Panc1 (cell line): ENCODE measurements around the gene UBAP2. TPM values are rescaled to one million over a fixed set of nuclear protein-coding genes. Genes with fewer than 3 reads are reported as not detected.

Experiments used
- ATAC-seq: fragments of 200-7000 bp; cut with Tn5 transposase; 2 replicates; pipeline ENCODE4 v1.9.1; 2020; ENCODE audit warnings: mild to moderate bottlenecking, moderate library complexity
- BruUV-seq: library from RNA; stranded (reverse); fragments of 400-500 nt; replicated peaks from 2 replicates; lab custom pipeline; 2021; lab: Mats Ljungman, UMichigan
- CTCF ChIA-PET: fragments of 300-600 bp; sonication (Branson Sonifier 250); formaldehyde crosslinking; loops from one replicate; lab custom pipeline; 2022; ENCODE audit warnings: antibody characterized with exemption; lab: Charles Lee
- POLR2A ChIA-PET: fragments of 300-600 bp; sonication (Branson Sonifier 250); formaldehyde crosslinking; loops from one replicate; lab custom pipeline; 2022; ENCODE audit warnings: antibody characterized with exemption; lab: Charles Lee
- DNase-seq: peaks from one replicate; pipeline ENCODE4 v3.0.0-alpha.2; 2010; ENCODE audit warnings: low read depth, low spot score
- H3K27ac ChIP-seq: 2 replicates; pipeline ENCODE4 v1.5.1; 2011; ENCODE audit warnings: mild to moderate bottlenecking, low read length, inconsistent platforms
- H3K27me3 ChIP-seq: fragments of 200-500 bp; sonication (Bioruptor generic); 2 replicates; pipeline ENCODE4 v1.6.0; 2014; ENCODE audit warnings: low read length, inconsistent platforms; ENCODE audit not compliant: control insufficient read depth, insufficient read depth
- H3K36me3 ChIP-seq: fragments of 200-500 bp; sonication (Bioruptor generic); 2 replicates; pipeline ENCODE4 v1.5.1; 2014; ENCODE audit warnings: inconsistent platforms, mild to moderate bottlenecking, low read length, moderate library complexity; ENCODE audit not compliant: control insufficient read depth, insufficient read depth
- H3K4me1 ChIP-seq: 2 replicates; pipeline ENCODE4 v1.5.1; 2011; ENCODE audit warnings: inconsistent platforms, mild to moderate bottlenecking, low read length, moderate library complexity; ENCODE audit not compliant: control insufficient read depth, insufficient read depth
- H3K4me3 ChIP-seq, 2 experiments: 2 replicates each; pipeline ENCODE4 v1.5.1; 2011 to 2012; ENCODE audit warnings: low read depth in 2 of 2, low read length in 2 of 2, mild to moderate bottlenecking in 2 of 2, inconsistent platforms in 1 of 2, moderate library complexity in 1 of 2
- H3K9me3 ChIP-seq: fragments of 200-500 bp; sonication (Bioruptor generic); 2 replicates; pipeline ENCODE4 v1.5.1; 2014; ENCODE audit warnings: low read depth, mild to moderate bottlenecking, inconsistent platforms, low read length, moderate library complexity; ENCODE audit not compliant: control insufficient read depth, insufficient read depth
- CTCF ChIP-seq: fragments of 450-650 bp; IDR thresholded peaks from 2 replicates; pipeline ENCODE4 v1.5.1; 2017; ENCODE audit warnings: mild to moderate bottlenecking
- POLR2AphosphoS5 ChIP-seq: IDR thresholded peaks from 2 replicates; pipeline ENCODE4 v1.6.1; 2012; ENCODE audit warnings: mild to moderate bottlenecking, low read depth, low read length, moderate library complexity
- REST ChIP-seq, 2 experiments: IDR thresholded peaks; 2 replicates each; pipeline ENCODE4 v1.6.1; 2011 to 2012; ENCODE audit warnings: low read depth in 2 of 2, control low read depth in 1 of 2, low read length in 1 of 2, mild to moderate bottlenecking in 1 of 2, moderate library complexity in 1 of 2; ENCODE audit not compliant: insufficient read depth in 1 of 2
- SIN3A ChIP-seq: IDR thresholded peaks from 2 replicates; pipeline ENCODE4 v1.6.1; 2012; ENCODE audit warnings: low read depth, mild to moderate bottlenecking, low read length, moderate library complexity, borderline replicate concordance; ENCODE audit not compliant: insufficient read depth
- TCF7L2 ChIP-seq: IDR thresholded peaks from 2 replicates; pipeline ENCODE4 v1.6.1; 2011; ENCODE audit warnings: mild to moderate bottlenecking, low read depth, low read length, inconsistent platforms
- in situ Hi-C: cut with HindIII; loops from 2 replicates; pipeline ENCODE4 v1.10.0; 2016; ENCODE audit warnings: low sequenced_read_pairs, low pct_unique_long_range_greater_than_20kb
- intact Hi-C: fragments of 100-400 bp; cut with micrococcal nuclease; formaldehyde crosslinking; loops from one replicate; pipeline ENCODE4 v1.10.0; 2022; ENCODE audit not compliant: unreplicated experiment
- total RNA-seq: library from RNA; stranded (reverse); gene quantifications from one replicate; pipeline ENCODE4 v1.2.1, GENCODE V29; 2021; ENCODE audit not compliant: unreplicated experiment

Gene UBAP2
- total RNA-seq, 1 experiment from 2014 or later, result 94.6 TPM

DNA sequence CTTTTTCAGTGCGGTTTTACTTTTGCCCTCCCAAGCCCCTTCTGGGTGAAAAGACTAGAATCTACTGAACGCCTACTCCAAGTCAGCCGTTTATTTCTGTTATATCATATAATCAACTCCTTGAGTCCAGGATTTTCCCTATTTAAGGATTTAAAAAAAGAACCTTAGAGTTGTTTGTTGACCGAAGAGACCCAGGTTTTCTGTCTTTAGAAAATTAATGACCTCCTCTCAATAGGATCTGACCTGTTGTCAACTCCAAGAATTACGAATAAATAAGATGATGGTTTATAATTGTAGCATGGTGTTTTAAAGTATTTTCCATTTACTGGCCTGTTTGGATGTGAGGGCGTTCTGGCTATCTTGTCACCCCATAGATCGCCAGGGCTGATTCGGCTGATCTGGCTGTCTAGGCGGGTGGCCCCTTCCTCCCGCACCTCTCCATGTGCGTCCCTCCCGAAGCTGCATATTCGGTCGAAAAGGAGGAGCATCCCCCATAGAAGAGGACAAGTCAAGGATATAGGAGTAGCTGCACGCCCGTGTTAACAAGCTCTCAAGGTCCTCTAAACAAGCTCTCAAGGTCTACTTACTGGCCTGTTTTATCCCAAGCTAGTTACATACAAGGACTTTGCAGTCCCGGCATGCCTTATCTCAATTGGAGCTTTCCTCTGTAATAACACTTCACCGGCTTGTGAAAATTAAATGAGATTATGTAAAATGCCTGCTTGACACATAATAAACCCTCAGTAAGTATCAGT lies 1.1 kb upstream of the UBAP2 start:
- TF ChIP-seq TCF7L2 (no peak), REST (IDR thresholded peaks at IDR 0.05; ENCODE audit: insufficient read depth in 1 of 2, low read depth in 2 of 2, low read length in 1 of 2) (no peak), CTCF (no peak), POLR2AphosphoS5 (no peak), SIN3A (no peak)
- no peaks in the 10 kb centered on the region for H3K27me3 ChIP-seq
- H3K4me3 ChIP-seq, result peak overlapping the region; percentile 73 to 84
- ChIA-PET CTCF (interaction anchor here (0.5 to 0.7 kb wide), 2 partner anchors 10 to 126 kb away, joined by 3 to 5 read pairs; no protein-coding TSS in a partner anchor), POLR2A (interaction anchor here (0.6 to 0.7 kb wide), 2 partner anchors 9 to 132 kb away, joined by 3 to 6 read pairs; no protein-coding TSS in a partner anchor)
- DNase-seq (no peak), ATAC-seq (no peak)
- H3K9me3 ChIP-seq, result no peaks in the 10 kb centered on the region
- H3K36me3 ChIP-seq, result peaks cover 9% of the 10 kb centered on the region; the same call in 1 of the 2 replicates
- TSS peak; percentile 99 for BruUV-seq
- in situ Hi-C loops (no loop called here), intact Hi-C loops (no loop called here)
- H3K4me1 ChIP-seq, result peaks cover 24% of the 10 kb centered on the region
- H3K27ac ChIP-seq, result peak overlapping the region; percentile 99

DNA sequence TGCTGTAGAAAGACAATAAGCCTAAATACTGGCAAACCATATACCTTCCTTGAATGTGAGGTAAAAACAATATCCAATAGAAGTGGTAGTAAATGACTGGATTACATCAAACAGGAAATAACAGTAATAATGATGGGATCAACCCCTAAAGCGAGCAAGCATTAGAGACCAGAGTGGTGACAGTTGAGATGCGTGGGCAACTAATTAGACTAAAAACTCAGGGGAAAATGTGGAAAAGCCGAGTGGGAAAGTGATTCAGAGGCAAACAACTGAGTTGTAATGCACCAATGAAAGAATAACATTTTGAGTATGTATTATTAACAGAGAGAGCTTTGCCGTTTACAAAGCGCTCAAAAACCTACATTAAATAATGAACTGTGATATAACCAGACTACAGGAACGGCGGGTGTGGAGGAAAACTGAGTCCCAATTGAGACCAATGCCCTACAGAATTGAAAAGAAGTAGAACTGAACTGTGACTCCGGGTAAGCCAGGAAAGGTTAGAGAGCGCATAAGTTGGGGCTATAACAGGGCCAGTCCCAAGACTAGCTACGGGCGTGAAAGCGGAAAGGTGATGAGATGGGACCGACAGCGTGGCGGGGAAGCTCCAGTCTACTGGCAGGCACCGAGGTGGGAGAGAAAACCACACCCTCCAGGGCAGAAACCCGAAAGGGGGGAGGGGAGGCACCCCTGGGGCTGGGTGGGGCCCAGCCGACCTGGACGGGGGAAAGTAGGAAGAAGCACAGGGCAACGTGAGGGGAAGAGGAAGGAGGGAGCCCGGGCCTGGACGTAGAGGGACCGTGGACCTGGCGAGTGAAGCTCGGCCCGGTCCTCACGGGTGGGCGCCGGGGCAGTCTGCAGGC lies 592 bp downstream of the UBAP2 start:
- DNase-seq (no peak), ATAC-seq (peak; percentile 54)
- H3K9me3 ChIP-seq, result no peaks in the 10 kb centered on the region
- TF ChIP-seq POLR2AphosphoS5 (no peak), CTCF (no peak), REST (IDR thresholded peaks at IDR 0.05; ENCODE audit: insufficient read depth in 1 of 2, low read depth in 2 of 2, low read length in 1 of 2) (no peak), SIN3A (0 out of 2 replicates have a peak, but pooled peaks have one; percentile 3), TCF7L2 (no peak)
- CTCF ChIA-PET, result interaction anchor here (0.7 kb wide), 1 partner anchor 656 kb away, joined by 4 read pairs; no protein-coding TSS in a partner anchor
- POLR2A ChIA-PET, result interaction anchor here (0.6 to 1.0 kb wide), 7 partner anchors 7 to 475 kb away, joined by 3 to 15 read pairs (median 5); no protein-coding TSS in a partner anchor
- H3K27ac ChIP-seq, result peak overlapping the region; percentile 99
- peak overlapping the region; percentile 73 to 84 for H3K4me3 ChIP-seq
- H3K36me3 ChIP-seq, result peaks cover 9% of the 10 kb centered on the region; the same call in 1 of the 2 replicates
- intact Hi-C loops (no loop called here), in situ Hi-C loops (no loop called here)
- BruUV-seq, result no TSS peak
- peaks cover 24% of the 10 kb centered on the region for H3K4me1 ChIP-seq
- no peaks in the 10 kb centered on the region for H3K27me3 ChIP-seq
